Liver (tissue), 3 donors: Measurements from ENCODE around the gene CD248.
"Not testable (repeated sequence)": the region's sequence is repeated elsewhere in the genome, so short reads cannot be mapped to it uniquely, and the experiment has no call there.

Experiments used
- EGR1 ChIP-seq, 2 donors: IDR thresholded peaks; 2 replicates each; pipeline ENCODE4 v1.6.1; 2016 to 2018; ENCODE audit warnings: antibody characterized with exemption in 2 of 2, low read depth in 2 of 2
- FOXA2 ChIP-seq: IDR thresholded peaks from 2 replicates; pipeline ENCODE4 v1.6.1; 2016; ENCODE audit warnings: antibody characterized with exemption
- GABPA ChIP-seq, 2 donors: IDR thresholded peaks in 1 of 2; conservative IDR thresholded peaks in 1 of 2; 2 replicates each; pipeline ENCODE4 v1.6.1; 2016; ENCODE audit warnings: antibody characterized with exemption in 2 of 2, mild to moderate bottlenecking in 1 of 2, moderate library complexity in 1 of 2
- HNF4A ChIP-seq, 2 donors: conservative IDR thresholded peaks; 2 replicates each; pipeline ENCODE4 v1.6.1; 2016; ENCODE audit warnings: antibody characterized with exemption in 2 of 2, mild to moderate bottlenecking in 2 of 2
- JUND ChIP-seq, 2 donors: IDR thresholded peaks; 2 replicates each; pipeline ENCODE4 v1.6.1; 2016; ENCODE audit warnings: antibody characterized with exemption in 2 of 2
- RAD21 ChIP-seq, 2 donors: IDR thresholded peaks; 2 replicates each; pipeline ENCODE4 v1.6.1; 2016; ENCODE audit warnings: antibody characterized with exemption in 2 of 2, mild to moderate bottlenecking in 2 of 2
- RXRA ChIP-seq, 2 donors: IDR thresholded peaks; 2 replicates each; pipeline ENCODE4 v1.6.1; 2017 to 2018; ENCODE audit warnings: antibody characterized with exemption in 2 of 2, mild to moderate bottlenecking in 1 of 2
- TAF1 ChIP-seq: conservative IDR thresholded peaks from 2 replicates; pipeline ENCODE4 v1.6.1; 2016; ENCODE audit warnings: antibody characterized with exemption, mild to moderate bottlenecking
- YY1 ChIP-seq: IDR thresholded peaks from 2 replicates; pipeline ENCODE4 v1.6.1; 2016; ENCODE audit warnings: antibody characterized with exemption, mild to moderate bottlenecking
- TF ChIP-seq, protein P1 (sequence below): fragments of 150-350 bp; IDR thresholded peaks from 2 replicates; pipeline ENCODE4 v1.5.1; 2017; ENCODE audit warnings: improper control_type of control experiment, low read depth, low read length; ENCODE audit not compliant: missing input control
- TF ChIP-seq, protein P2 (sequence below): IDR thresholded peaks from 2 replicates; pipeline ENCODE4 v1.6.1; 2016; ENCODE audit warnings: antibody characterized with exemption
- TF ChIP-seq, protein P3 (sequence below): IDR thresholded peaks from 2 replicates; pipeline ENCODE4 v1.6.1; 2016; ENCODE audit warnings: antibody characterized with exemption
- TF ChIP-seq, protein P4 (sequence below): IDR thresholded peaks from 2 replicates; pipeline ENCODE4 v1.6.1; 2016; ENCODE audit warnings: antibody characterized with exemption, mild to moderate bottlenecking
- donor health status: healthy.
- donor health status: healthy.

DNA sequence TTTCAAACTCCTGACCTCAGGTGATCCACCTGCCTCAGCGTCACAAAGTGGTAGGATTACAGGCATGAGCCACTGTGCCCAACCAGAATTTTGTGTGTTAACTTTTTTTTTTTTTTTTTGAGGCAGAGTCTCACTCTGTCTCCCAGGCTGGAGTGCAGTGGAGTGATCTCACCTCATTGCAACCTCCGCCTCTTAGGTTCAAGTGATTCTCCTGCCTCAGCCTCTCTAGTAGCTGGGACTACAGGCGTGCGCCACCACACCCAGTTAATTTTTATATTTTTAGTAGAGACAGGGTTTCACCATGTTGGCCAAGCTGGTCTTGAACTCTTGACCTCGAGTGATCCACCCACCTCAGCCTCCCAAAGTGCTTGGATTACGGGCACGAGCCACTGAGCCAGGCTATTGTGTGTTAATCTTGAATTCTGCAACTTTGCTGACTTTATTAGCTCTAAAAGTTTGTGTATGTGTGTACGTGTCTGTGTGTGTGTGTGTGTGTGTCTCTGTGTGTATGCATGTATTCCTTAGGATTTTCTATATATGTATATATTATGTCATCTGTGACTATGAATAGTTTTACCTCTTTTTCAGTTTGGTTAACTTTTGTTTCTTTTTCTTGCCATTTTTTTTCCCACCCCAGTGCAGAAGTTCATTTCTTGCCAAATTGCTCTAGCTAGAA, 33.9 kb upstream of the CD248 start:
- TF ChIP-seq, protein P1, sequence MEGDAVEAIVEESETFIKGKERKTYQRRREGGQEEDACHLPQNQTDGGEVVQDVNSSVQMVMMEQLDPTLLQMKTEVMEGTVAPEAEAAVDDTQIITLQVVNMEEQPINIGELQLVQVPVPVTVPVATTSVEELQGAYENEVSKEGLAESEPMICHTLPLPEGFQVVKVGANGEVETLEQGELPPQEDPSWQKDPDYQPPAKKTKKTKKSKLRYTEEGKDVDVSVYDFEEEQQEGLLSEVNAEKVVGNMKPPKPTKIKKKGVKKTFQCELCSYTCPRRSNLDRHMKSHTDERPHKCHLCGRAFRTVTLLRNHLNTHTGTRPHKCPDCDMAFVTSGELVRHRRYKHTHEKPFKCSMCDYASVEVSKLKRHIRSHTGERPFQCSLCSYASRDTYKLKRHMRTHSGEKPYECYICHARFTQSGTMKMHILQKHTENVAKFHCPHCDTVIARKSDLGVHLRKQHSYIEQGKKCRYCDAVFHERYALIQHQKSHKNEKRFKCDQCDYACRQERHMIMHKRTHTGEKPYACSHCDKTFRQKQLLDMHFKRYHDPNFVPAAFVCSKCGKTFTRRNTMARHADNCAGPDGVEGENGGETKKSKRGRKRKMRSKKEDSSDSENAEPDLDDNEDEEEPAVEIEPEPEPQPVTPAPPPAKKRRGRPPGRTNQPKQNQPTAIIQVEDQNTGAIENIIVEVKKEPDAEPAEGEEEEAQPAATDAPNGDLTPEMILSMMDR = not testable (repeated sequence)
- TF ChIP-seq RAD21 (IDR thresholded peaks at IDR 0.05); JUND (IDR thresholded peaks at IDR 0.05); YY1; EGR1 (IDR thresholded peaks at IDR 0.05; ENCODE audit: low read depth in 2 of 2); HNF4A (conservative IDR thresholded peaks at IDR 0.05); GABPA (IDR thresholded peaks at IDR 0.05 in 1 of 2, conservative IDR thresholded peaks at IDR 0.05 in 1 of 2); RXRA (IDR thresholded peaks at IDR 0.05); TAF1; FOXA2: not testable (repeated sequence)
- TF ChIP-seq, protein P2, sequence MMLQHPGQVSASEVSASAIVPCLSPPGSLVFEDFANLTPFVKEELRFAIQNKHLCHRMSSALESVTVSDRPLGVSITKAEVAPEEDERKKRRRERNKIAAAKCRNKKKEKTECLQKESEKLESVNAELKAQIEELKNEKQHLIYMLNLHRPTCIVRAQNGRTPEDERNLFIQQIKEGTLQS = not testable (repeated sequence)
- TF ChIP-seq, protein P3, sequence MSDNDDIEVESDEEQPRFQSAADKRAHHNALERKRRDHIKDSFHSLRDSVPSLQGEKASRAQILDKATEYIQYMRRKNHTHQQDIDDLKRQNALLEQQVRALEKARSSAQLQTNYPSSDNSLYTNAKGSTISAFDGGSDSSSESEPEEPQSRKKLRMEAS = not testable (repeated sequence)
- TF ChIP-seq, protein P4, sequence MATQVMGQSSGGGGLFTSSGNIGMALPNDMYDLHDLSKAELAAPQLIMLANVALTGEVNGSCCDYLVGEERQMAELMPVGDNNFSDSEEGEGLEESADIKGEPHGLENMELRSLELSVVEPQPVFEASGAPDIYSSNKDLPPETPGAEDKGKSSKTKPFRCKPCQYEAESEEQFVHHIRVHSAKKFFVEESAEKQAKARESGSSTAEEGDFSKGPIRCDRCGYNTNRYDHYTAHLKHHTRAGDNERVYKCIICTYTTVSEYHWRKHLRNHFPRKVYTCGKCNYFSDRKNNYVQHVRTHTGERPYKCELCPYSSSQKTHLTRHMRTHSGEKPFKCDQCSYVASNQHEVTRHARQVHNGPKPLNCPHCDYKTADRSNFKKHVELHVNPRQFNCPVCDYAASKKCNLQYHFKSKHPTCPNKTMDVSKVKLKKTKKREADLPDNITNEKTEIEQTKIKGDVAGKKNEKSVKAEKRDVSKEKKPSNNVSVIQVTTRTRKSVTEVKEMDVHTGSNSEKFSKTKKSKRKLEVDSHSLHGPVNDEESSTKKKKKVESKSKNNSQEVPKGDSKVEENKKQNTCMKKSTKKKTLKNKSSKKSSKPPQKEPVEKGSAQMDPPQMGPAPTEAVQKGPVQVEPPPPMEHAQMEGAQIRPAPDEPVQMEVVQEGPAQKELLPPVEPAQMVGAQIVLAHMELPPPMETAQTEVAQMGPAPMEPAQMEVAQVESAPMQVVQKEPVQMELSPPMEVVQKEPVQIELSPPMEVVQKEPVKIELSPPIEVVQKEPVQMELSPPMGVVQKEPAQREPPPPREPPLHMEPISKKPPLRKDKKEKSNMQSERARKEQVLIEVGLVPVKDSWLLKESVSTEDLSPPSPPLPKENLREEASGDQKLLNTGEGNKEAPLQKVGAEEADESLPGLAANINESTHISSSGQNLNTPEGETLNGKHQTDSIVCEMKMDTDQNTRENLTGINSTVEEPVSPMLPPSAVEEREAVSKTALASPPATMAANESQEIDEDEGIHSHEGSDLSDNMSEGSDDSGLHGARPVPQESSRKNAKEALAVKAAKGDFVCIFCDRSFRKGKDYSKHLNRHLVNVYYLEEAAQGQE = not testable (repeated sequence)
